Activated naive CD4-positive, alpha-beta T cell treated with Interleukin-2 at 50 U/mL for 16 hours (primary cell): ENCODE data around the gene CCL22.
"Not testable (repeated sequence)": the region's sequence is repeated elsewhere in the genome, so short reads cannot be mapped to it uniquely, and the experiment has no call there.

Experiments used
- DNase-seq: peaks from one replicate; pipeline ENCODE4 v3.0.0-alpha.2; 2020

The CCL22 gene

GRCh38 chr16:57358527-57359095 lies at the start of gene CCL22:
Gene CCL22, plus strand, starts transcription at chr16:57358783. Its CDS starts 34 bp downstream, at chr16:57358817.
- DNase-seq: no peak

- no peak for DNase-seq
These were observed 47.8 kb upstream of the CCL22 start for GRCh38 chr16:57310801-57311200.

- DNase-seq: no peak
These were observed 45.1 kb upstream of the CCL22 start for GRCh38 chr16:57313509-57313908.

GRCh38 chr16:57314161-57314785 lies 44.3 kb upstream of the CCL22 start:
- DNase-seq: no peak

- no peak for DNase-seq
These were observed 43.2 kb upstream of the CCL22 start for GRCh38 chr16:57315416-57315815.

- no peak for DNase-seq
These were observed 42.1 kb upstream of the CCL22 start for GRCh38 chr16:57316390-57317017.

GRCh38 chr16:57318240-57318970 lies 40.2 kb upstream of the CCL22 start:
- DNase-seq: no peak

- DNase-seq: no peak
These were observed 38.9 kb upstream of the CCL22 start for GRCh38 chr16:57319646-57320045.

- DNase-seq: no peak
These were observed 33.8 kb upstream of the CCL22 start for GRCh38 chr16:57324749-57325148.

- DNase-seq: no peak
These were observed 33.1 kb upstream of the CCL22 start for GRCh38 chr16:57325458-57325857.

- DNase-seq: no peak
These were observed 28.8 kb upstream of the CCL22 start for GRCh38 chr16:57329718-57330327.

- no peak for DNase-seq
These were observed 27.2 kb upstream of the CCL22 start for GRCh38 chr16:57331355-57331754.

- no peak for DNase-seq
These were observed 25.2 kb upstream of the CCL22 start for GRCh38 chr16:57333402-57333801.

- DNase-seq: no peak
These were observed 23.2 kb upstream of the CCL22 start for GRCh38 chr16:57335366-57335765.

- DNase-seq: no peak
These were observed 17.5 kb upstream of the CCL22 start for GRCh38 chr16:57341062-57341440.

- DNase-seq: no peak
These were observed 16.9 kb upstream of the CCL22 start for GRCh38 chr16:57341441-57342303.

GRCh38 chr16:57342606-57343005 lies 16.0 kb upstream of the CCL22 start:
- not testable (repeated sequence) for DNase-seq

GRCh38 chr16:57343221-57343620 lies 15.4 kb upstream of the CCL22 start:
- no peak for DNase-seq

GRCh38 chr16:57344094-57344493 lies 14.5 kb upstream of the CCL22 start:
- not testable (repeated sequence) for DNase-seq

- DNase-seq: no peak
These were observed 13.6 kb upstream of the CCL22 start for GRCh38 chr16:57345021-57345420.

- no peak for DNase-seq
These were observed 12.8 kb upstream of the CCL22 start for GRCh38 chr16:57345666-57346204.

GRCh38 chr16:57347858-57348257 lies 10.7 kb upstream of the CCL22 start:
- no peak for DNase-seq
